ENCODE results near the gene PTPRG. TPM values are rescaled to one million over a fixed set of nuclear protein-coding genes. Genes with fewer than 3 reads are reported as not detected.
A peak's percentile ranks its signal among the peaks of the same experiment; 100 is the strongest.

The PTPRG gene
- total and polyA plus RNA-seq, 2 donors (not counting 1 experiment from before 2014, with no cell fraction given), result 67.0 to 97.9 TPM

DNA sequence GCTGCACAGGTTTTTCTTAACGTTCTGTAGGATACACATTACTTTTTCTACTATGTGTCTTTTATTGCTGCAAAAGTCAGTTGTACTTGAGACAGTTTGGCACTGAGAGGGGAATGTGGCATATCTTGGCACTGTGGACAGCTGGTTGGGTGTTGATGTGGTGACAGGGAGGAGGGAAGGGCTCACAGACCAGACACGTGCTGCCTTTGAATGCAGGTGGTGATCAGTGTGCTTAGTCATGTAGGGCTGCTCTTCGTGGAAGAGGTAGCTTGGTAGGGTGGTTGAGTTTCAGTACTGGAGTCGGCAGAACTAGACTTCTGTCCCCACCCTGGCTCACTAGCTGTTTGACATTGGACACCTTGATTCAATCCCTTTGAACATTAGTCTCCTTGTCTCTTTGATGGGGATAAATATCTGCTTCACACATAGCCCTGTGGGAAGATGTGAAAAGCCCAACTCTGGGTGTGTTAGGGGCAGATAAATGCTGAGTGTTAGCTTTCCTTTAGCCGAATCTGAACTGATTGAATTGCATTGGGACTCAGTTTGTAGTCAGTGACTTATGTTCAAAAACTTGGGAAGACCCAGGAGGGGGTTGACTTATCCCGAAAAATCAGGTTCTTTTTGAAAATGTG lies 108.4 kb downstream of the PTPRG start:
- no peaks in the 10 kb centered on the region for H3K36me3 ChIP-seq (ENCODE audit: control insufficient read depth, insufficient read depth, low read length)
- no peak overlapping the region for H3K9ac ChIP-seq (ENCODE audit: insufficient read depth, low read length)
- no peaks in the 10 kb centered on the region for H4K20me1 ChIP-seq (ENCODE audit: control insufficient read depth, extremely low read depth, insufficient read depth, low read length)
- no peaks in the 10 kb centered on the region for H3K9me3 ChIP-seq (ENCODE audit: control insufficient read depth, insufficient read depth, low read depth, low read length)
- H3K27ac ChIP-seq (ENCODE audit: insufficient read depth, low read length), result no peak overlapping the region
- no peaks in the 10 kb centered on the region for H3K27me3 ChIP-seq (ENCODE audit: control insufficient read depth, insufficient read depth, low read length)
- peaks cover 3% of the 10 kb centered on the region for H3K4me1 ChIP-seq (ENCODE audit: control insufficient read depth, extremely low read depth, insufficient read depth, low read length)
- no peak overlapping the region for H3K4me3 ChIP-seq (replicated peaks in 1 of 4; ENCODE audit: control extremely low read depth in 1 of 4, insufficient read depth in 1 of 4, low read depth in 3 of 4, low read length in 4 of 4)
- peak in 1 of 2 donors; percentile 33 for DNase-seq (ENCODE audit: low read depth in 2 of 2)
- no peak overlapping the region for H3K4me2 ChIP-seq (ENCODE audit: extremely low read depth, insufficient read depth, low read length)
- peaks cover 9% of the 10 kb centered on the region for H3K79me2 ChIP-seq (ENCODE audit: control insufficient read depth, insufficient read depth, low read length)
- TF ChIP-seq, protein P1, sequence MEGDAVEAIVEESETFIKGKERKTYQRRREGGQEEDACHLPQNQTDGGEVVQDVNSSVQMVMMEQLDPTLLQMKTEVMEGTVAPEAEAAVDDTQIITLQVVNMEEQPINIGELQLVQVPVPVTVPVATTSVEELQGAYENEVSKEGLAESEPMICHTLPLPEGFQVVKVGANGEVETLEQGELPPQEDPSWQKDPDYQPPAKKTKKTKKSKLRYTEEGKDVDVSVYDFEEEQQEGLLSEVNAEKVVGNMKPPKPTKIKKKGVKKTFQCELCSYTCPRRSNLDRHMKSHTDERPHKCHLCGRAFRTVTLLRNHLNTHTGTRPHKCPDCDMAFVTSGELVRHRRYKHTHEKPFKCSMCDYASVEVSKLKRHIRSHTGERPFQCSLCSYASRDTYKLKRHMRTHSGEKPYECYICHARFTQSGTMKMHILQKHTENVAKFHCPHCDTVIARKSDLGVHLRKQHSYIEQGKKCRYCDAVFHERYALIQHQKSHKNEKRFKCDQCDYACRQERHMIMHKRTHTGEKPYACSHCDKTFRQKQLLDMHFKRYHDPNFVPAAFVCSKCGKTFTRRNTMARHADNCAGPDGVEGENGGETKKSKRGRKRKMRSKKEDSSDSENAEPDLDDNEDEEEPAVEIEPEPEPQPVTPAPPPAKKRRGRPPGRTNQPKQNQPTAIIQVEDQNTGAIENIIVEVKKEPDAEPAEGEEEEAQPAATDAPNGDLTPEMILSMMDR (conservative IDR thresholded peaks at IDR 0.05 in 1 of 2, IDR thresholded peaks at IDR 0.05 in 1 of 2; ENCODE audit: low read depth in 1 of 2, low read length in 2 of 2), result no peak
- no peak for TF ChIP-seq EZH2 (IDR thresholded peaks at IDR 0.05; ENCODE audit: low read length, missing control alignments)
- no peak overlapping the region for H2AFZ ChIP-seq (ENCODE audit: low read length)

DNA sequence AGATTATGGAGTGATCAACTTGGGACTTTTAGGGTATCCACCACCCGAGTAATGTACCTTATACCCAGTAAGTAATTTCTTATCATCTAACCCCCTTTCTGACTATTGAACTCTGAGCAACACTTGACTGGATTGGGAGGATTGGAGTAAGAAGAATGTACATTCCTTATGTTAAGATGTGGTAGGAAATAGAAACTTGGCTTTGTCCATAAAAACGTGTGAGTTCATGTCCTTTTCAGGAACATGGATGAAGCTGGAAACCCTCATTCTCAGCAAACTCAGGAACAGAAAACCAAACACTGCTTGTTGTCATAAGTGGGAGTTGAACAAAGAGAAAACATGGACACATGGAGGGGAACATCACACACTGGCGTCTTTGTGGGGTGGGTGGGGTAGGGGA lies 112.3 kb downstream of the PTPRG start:
- H3K4me1 ChIP-seq (ENCODE audit: control insufficient read depth, extremely low read depth, insufficient read depth, low read length), result no peaks in the 10 kb centered on the region
- H3K27ac ChIP-seq (ENCODE audit: insufficient read depth, low read length), result no peak overlapping the region
- no peaks in the 10 kb centered on the region for H3K9me3 ChIP-seq (ENCODE audit: control insufficient read depth, insufficient read depth, low read depth, low read length)
- H3K9ac ChIP-seq (ENCODE audit: insufficient read depth, low read length), result no peak overlapping the region
- no peak for DNase-seq (ENCODE audit: low read depth in 2 of 2)
- no peaks in the 10 kb centered on the region for H3K36me3 ChIP-seq (ENCODE audit: control insufficient read depth, insufficient read depth, low read length)
- peaks cover 6% of the 10 kb centered on the region for H3K79me2 ChIP-seq (ENCODE audit: control insufficient read depth, insufficient read depth, low read length)
- H3K4me2 ChIP-seq (ENCODE audit: extremely low read depth, insufficient read depth, low read length), result no peak overlapping the region
- no peaks in the 10 kb centered on the region for H3K27me3 ChIP-seq (ENCODE audit: control insufficient read depth, insufficient read depth, low read length)
- no peak overlapping the region for H2AFZ ChIP-seq (ENCODE audit: low read length)
- H3K4me3 ChIP-seq (replicated peaks in 1 of 4; ENCODE audit: control extremely low read depth in 1 of 4, insufficient read depth in 1 of 4, low read depth in 3 of 4, low read length in 4 of 4), result no peak overlapping the region
- TF ChIP-seq EZH2 (IDR thresholded peaks at IDR 0.05; ENCODE audit: low read length, missing control alignments), result no peak
- TF ChIP-seq, protein P1 (conservative IDR thresholded peaks at IDR 0.05 in 1 of 2, IDR thresholded peaks at IDR 0.05 in 1 of 2; ENCODE audit: low read depth in 1 of 2, low read length in 2 of 2), result no peak
- H4K20me1 ChIP-seq (ENCODE audit: control insufficient read depth, extremely low read depth, insufficient read depth, low read length), result no peaks in the 10 kb centered on the region

DNA sequence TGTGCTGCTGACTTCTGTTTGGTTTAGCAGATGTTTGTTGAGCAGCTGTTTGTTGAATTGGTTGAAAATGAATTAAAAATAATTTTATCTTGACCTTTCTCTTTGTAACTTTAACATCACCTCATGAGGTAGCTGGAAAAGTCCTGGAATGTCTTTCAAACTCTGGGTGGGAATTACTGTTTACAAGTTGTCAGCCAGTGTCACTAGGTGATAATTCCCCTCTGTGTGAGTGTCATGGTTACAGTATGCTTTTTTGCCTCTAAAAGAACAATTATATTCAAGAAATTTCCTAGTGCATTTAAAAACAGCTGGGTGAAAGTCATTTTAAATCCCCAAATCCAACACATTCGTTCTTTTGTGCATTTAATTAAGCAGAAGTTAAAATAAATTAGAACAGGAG lies 113.2 kb downstream of the PTPRG start:
- no peak overlapping the region for H2AFZ ChIP-seq (ENCODE audit: low read length)
- H3K79me2 ChIP-seq (ENCODE audit: control insufficient read depth, insufficient read depth, low read length), result peaks cover 4% of the 10 kb centered on the region
- TF ChIP-seq EZH2 (IDR thresholded peaks at IDR 0.05; ENCODE audit: low read length, missing control alignments), result no peak
- TF ChIP-seq, protein P1 (conservative IDR thresholded peaks at IDR 0.05 in 1 of 2, IDR thresholded peaks at IDR 0.05 in 1 of 2; ENCODE audit: low read depth in 1 of 2, low read length in 2 of 2), result no peak
- no peaks in the 10 kb centered on the region for H3K4me1 ChIP-seq (ENCODE audit: control insufficient read depth, extremely low read depth, insufficient read depth, low read length)
- H3K36me3 ChIP-seq (ENCODE audit: control insufficient read depth, insufficient read depth, low read length), result no peaks in the 10 kb centered on the region
- H3K9ac ChIP-seq (ENCODE audit: insufficient read depth, low read length), result no peak overlapping the region
- H3K4me3 ChIP-seq (replicated peaks in 1 of 4; ENCODE audit: control extremely low read depth in 1 of 4, insufficient read depth in 1 of 4, low read depth in 3 of 4, low read length in 4 of 4), result no peak overlapping the region
- H4K20me1 ChIP-seq (ENCODE audit: control insufficient read depth, extremely low read depth, insufficient read depth, low read length), result no peaks in the 10 kb centered on the region
- H3K9me3 ChIP-seq (ENCODE audit: control insufficient read depth, insufficient read depth, low read depth, low read length), result no peaks in the 10 kb centered on the region
- DNase-seq (ENCODE audit: low read depth in 2 of 2), result no peak
- no peaks in the 10 kb centered on the region for H3K27me3 ChIP-seq (ENCODE audit: control insufficient read depth, insufficient read depth, low read length)
- H3K4me2 ChIP-seq (ENCODE audit: extremely low read depth, insufficient read depth, low read length), result no peak overlapping the region
- no peak overlapping the region for H3K27ac ChIP-seq (ENCODE audit: insufficient read depth, low read length)
